ENCODE measurements around the gene SAMD14.

The SAMD14 gene

GRCh38 chr17:50096092-50096491 lies 33.9 kb downstream of the SAMD14 start:
- no peak for DNase-seq (ENCODE audit: low read depth)

GRCh38 chr17:50095626-50096037 lies 34.3 kb downstream of the SAMD14 start:
- no peak for DNase-seq (ENCODE audit: low read depth)

- peak; percentile 96 for DNase-seq (ENCODE audit: low read depth)
Measured at GRCh38 chr17:50094753-50095619, 35.0 kb downstream of the SAMD14 start, which contains the start of gene PDK2. Gene PDK2, plus strand, starts transcription at chr17:50095351. Its CDS starts 85 bp downstream, at chr17:50095436.

- DNase-seq (ENCODE audit: low read depth), result peak; percentile 70
Measured at GRCh38 chr17:50094243-50094752, 35.7 kb downstream of the SAMD14 start.

GRCh38 chr17:50093807-50094206 lies 36.2 kb downstream of the SAMD14 start:
- no peak for DNase-seq (ENCODE audit: low read depth)

- DNase-seq (ENCODE audit: low read depth), result no peak
Measured at GRCh38 chr17:50093246-50093645, 36.7 kb downstream of the SAMD14 start.

- DNase-seq (ENCODE audit: low read depth), result no peak
Measured at GRCh38 chr17:50091918-50092285, 38.1 kb downstream of the SAMD14 start.

GRCh38 chr17:50090971-50091917 lies 38.7 kb downstream of the SAMD14 start:
- no peak for DNase-seq (ENCODE audit: low read depth)

- DNase-seq (ENCODE audit: low read depth), result no peak
Measured at GRCh38 chr17:50090071-50090470, 39.9 kb downstream of the SAMD14 start.

- no peak for DNase-seq (ENCODE audit: low read depth)
Measured at GRCh38 chr17:50088952-50089825, 40.8 kb downstream of the SAMD14 start.

GRCh38 chr17:50087912-50088405 lies 42.0 kb downstream of the SAMD14 start:
- DNase-seq (ENCODE audit: low read depth), result no peak

GRCh38 chr17:50087246-50087911 lies 42.6 kb downstream of the SAMD14 start:
- DNase-seq (ENCODE audit: low read depth), result peak; percentile 51

GRCh38 chr17:50081757-50082156 lies 48.2 kb downstream of the SAMD14 start:
- no peak for DNase-seq (ENCODE audit: low read depth)

GRCh38 chr17:50080827-50081226 lies 49.1 kb downstream of the SAMD14 start:
- no peak for DNase-seq (ENCODE audit: low read depth)

- no peak for DNase-seq (ENCODE audit: low read depth)
Measured at GRCh38 chr17:50080096-50080480, 49.9 kb downstream of the SAMD14 start.

GRCh38 chr17:50079334-50080095 lies 50.4 kb downstream of the SAMD14 start:
- DNase-seq (ENCODE audit: low read depth), result no peak

- DNase-seq (ENCODE audit: low read depth), result no peak
Measured at GRCh38 chr17:50078430-50078829, 51.5 kb downstream of the SAMD14 start.

- DNase-seq (ENCODE audit: low read depth), result no peak
Measured at GRCh38 chr17:50076591-50077235, 53.2 kb downstream of the SAMD14 start.

GRCh38 chr17:50076221-50076590 lies 53.8 kb downstream of the SAMD14 start:
- no peak for DNase-seq (ENCODE audit: low read depth)

All from stimulated activated CD8-positive, alpha-beta memory T cell treated with anti-CD3 and anti-CD28 coated beads, Interleukin-12 subunit alpha, Interleukin-12 subunit beta, amount 100 ng/mL, for 4 hours (primary cell).